HG02623 (cell line): ENCODE measurements around the gene NLGN1.

ENCODE experiments used
- ATAC-seq: cut with Tn5 transposase; IDR thresholded peaks from one replicate; pipeline ENCODE4 v1.9.1; 2021; ENCODE audit warnings: moderate library complexity; ENCODE audit not compliant: unreplicated experiment

The NLGN1 gene

GRCh38 chr3:174058804-174059203 is 661.3 kb downstream of the NLGN1 start:
- ATAC-seq = no peak

- no peak for ATAC-seq
Measured at GRCh38 chr3:174060431-174060830, 662.9 kb downstream of the NLGN1 start.

- no peak for ATAC-seq
Measured at GRCh38 chr3:174061162-174061561, 663.6 kb downstream of the NLGN1 start.

GRCh38 chr3:174061731-174062130 is 664.2 kb downstream of the NLGN1 start:
- no peak for ATAC-seq

GRCh38 chr3:174062923-174063322 is 665.4 kb downstream of the NLGN1 start:
- ATAC-seq = no peak

GRCh38 chr3:174068035-174068434 is 670.5 kb downstream of the NLGN1 start:
- ATAC-seq = no peak

- ATAC-seq = no peak
Measured at GRCh38 chr3:174072675-174073074, 675.1 kb downstream of the NLGN1 start.

GRCh38 chr3:174083706-174084105 is 686.2 kb downstream of the NLGN1 start:
- ATAC-seq = no peak

- ATAC-seq = no peak
Measured at GRCh38 chr3:174089592-174089991, 692.0 kb downstream of the NLGN1 start.

GRCh38 chr3:174094669-174095068 is 697.1 kb downstream of the NLGN1 start:
- ATAC-seq = no peak

GRCh38 chr3:174097686-174098085 is 700.1 kb downstream of the NLGN1 start:
- ATAC-seq = no peak

GRCh38 chr3:174098746-174099145 is 701.2 kb downstream of the NLGN1 start:
- no peak for ATAC-seq

GRCh38 chr3:174099724-174100123 is 702.2 kb downstream of the NLGN1 start:
- ATAC-seq = no peak

GRCh38 chr3:174100744-174101143 is 703.2 kb downstream of the NLGN1 start:
- no peak for ATAC-seq

- ATAC-seq = peak; percentile 74
Measured at GRCh38 chr3:174101244-174101643, 703.7 kb downstream of the NLGN1 start.

GRCh38 chr3:174102274-174102673 is 704.7 kb downstream of the NLGN1 start:
- ATAC-seq = no peak

- ATAC-seq = no peak
Measured at GRCh38 chr3:174102866-174103265, 705.3 kb downstream of the NLGN1 start.

- no peak for ATAC-seq
Measured at GRCh38 chr3:174110761-174111160, 713.2 kb downstream of the NLGN1 start.

GRCh38 chr3:174111776-174112175 is 714.2 kb downstream of the NLGN1 start:
- ATAC-seq = no peak

GRCh38 chr3:174116421-174116820 is 718.9 kb downstream of the NLGN1 start:
- ATAC-seq = no peak

- ATAC-seq = no peak
Measured at GRCh38 chr3:174120997-174121396, 723.5 kb downstream of the NLGN1 start.

- ATAC-seq = no peak
Measured at GRCh38 chr3:174122411-174122810, 724.9 kb downstream of the NLGN1 start.

GRCh38 chr3:174125267-174125824 is 727.8 kb downstream of the NLGN1 start:
- ATAC-seq = no peak
